Measurements from ENCODE around the gene MACROH2A2. TPM values are rescaled to one million over a fixed set of nuclear protein-coding genes. Genes with fewer than 3 reads are reported as not detected.

The MACROH2A2 gene
- total RNA-seq, 2 experiments from 2014 or later, result 3.6 to 4.2 TPM

- no peaks in the 10 kb centered on the region for H3K27me3 Mint-ChIP-seq
- no peak overlapping the region for H3K27ac Mint-ChIP-seq
- no peaks in the 10 kb centered on the region for H3K36me3 Mint-ChIP-seq (ENCODE audit: low read depth)
- H3K4me3 Mint-ChIP-seq, result no peak overlapping the region
- ChIA-PET CTCF (interaction anchor here (0.7 to 1.9 kb wide), 4 partner anchors 9 to 472 kb away, joined by 3 to 10 read pairs (median 7); no protein-coding TSS in a partner anchor), POLR2A (no interaction called here)
- H3K4me1 Mint-ChIP-seq, result peaks cover 2% of the 10 kb centered on the region
- intact Hi-C loops (cut with DNase I, micrococcal nuclease), result no loop called here
- DNase-seq, result peak; percentile 46
- ATAC-seq, result peak; percentile 23
- no peaks in the 10 kb centered on the region for H3K9me3 Mint-ChIP-seq (ENCODE audit: low read depth)
Observed at GRCh38 chr10:70106958-70107791, 54.5 kb downstream of the MACROH2A2 start.

GRCh38 chr10:70109064-70109729, 56.6 kb downstream of the MACROH2A2 start:
- intact Hi-C loops (cut with DNase I, micrococcal nuclease), result no loop called here
- DNase-seq, result no peak

GRCh38 chr10:70111496-70111895, 58.9 kb downstream of the MACROH2A2 start:
- Mint-ChIP-seq H3K4me3 (no peak overlapping the region), H3K9me3 (ENCODE audit: low read depth) (no peaks in the 10 kb centered on the region), H3K27ac (no peak overlapping the region), H3K36me3 (ENCODE audit: low read depth) (peaks cover 3% of the 10 kb centered on the region), H3K27me3 (no peaks in the 10 kb centered on the region), H3K4me1 (peaks cover 6% of the 10 kb centered on the region)
- intact Hi-C loops (cut with DNase I, micrococcal nuclease), result no loop called here
- ATAC-seq (no peak), DNase-seq (no peak)
- ChIA-PET POLR2A (no interaction called here), CTCF (no interaction called here)

More at GRCh38 chr10:70109064-70109729, 56.6 kb downstream of the MACROH2A2 start:
- Mint-ChIP-seq H3K36me3 (ENCODE audit: low read depth) (peaks cover 3% of the 10 kb centered on the region), H3K4me3 (no peak overlapping the region), H3K4me1 (peaks cover 2% of the 10 kb centered on the region), H3K9me3 (ENCODE audit: low read depth) (no peaks in the 10 kb centered on the region), H3K27ac (no peak overlapping the region), H3K27me3 (no peaks in the 10 kb centered on the region)
- ATAC-seq, result no peak
- ChIA-PET POLR2A (no interaction called here), CTCF (interaction anchor here (0.5 to 1.3 kb wide), 7 partner anchors 8 to 171 kb away, joined by 3 to 5 read pairs (median 3); no protein-coding TSS in a partner anchor)

GRCh38 chr10:70112071-70112470, 59.4 kb downstream of the MACROH2A2 start:
- no peaks in the 10 kb centered on the region for H3K9me3 Mint-ChIP-seq (ENCODE audit: low read depth)
- peak overlapping the region; percentile 24 for H3K27ac Mint-ChIP-seq
- ChIA-PET POLR2A (no interaction called here), CTCF (interaction anchor here (0.6 to 1.6 kb wide), 2 partner anchors 110 to 212 kb away, joined by 3 to 4 read pairs; no protein-coding TSS in a partner anchor)
- H3K36me3 Mint-ChIP-seq (ENCODE audit: low read depth), result peaks cover 3% of the 10 kb centered on the region
- intact Hi-C loops (cut with DNase I, micrococcal nuclease), result no loop called here
- ATAC-seq, result no peak
- H3K4me1 Mint-ChIP-seq, result peaks cover 6% of the 10 kb centered on the region
- DNase-seq, result no peak
- H3K27me3 Mint-ChIP-seq, result no peaks in the 10 kb centered on the region
- no peak overlapping the region for H3K4me3 Mint-ChIP-seq

- Mint-ChIP-seq H3K9me3 (ENCODE audit: low read depth) (no peaks in the 10 kb centered on the region), H3K4me1 (peaks cover 4% of the 10 kb centered on the region), H3K36me3 (ENCODE audit: low read depth) (peaks cover 3% of the 10 kb centered on the region), H3K27ac (no peak overlapping the region), H3K4me3 (no peak overlapping the region), H3K27me3 (no peaks in the 10 kb centered on the region)
- intact Hi-C loops (cut with DNase I, micrococcal nuclease), result no loop called here
- ATAC-seq (no peak), DNase-seq (no peak)
- ChIA-PET CTCF (interaction anchor here (1.2 to 3.4 kb wide), 10 partner anchors 11 to 326 kb away, joined by 4 to 37 read pairs (median 10); partner anchors contain the start of genes NODAL and TYSND1), POLR2A (no interaction called here)
Observed at GRCh38 chr10:70114902-70115301, 62.3 kb downstream of the MACROH2A2 start.

- intact Hi-C loops (cut with DNase I, micrococcal nuclease), result loop anchor here in 1 of 2 experiments (1.0 kb wide), 2 partner anchors 30 to 248 kb away; partner anchors contain the start of gene TYSND1
- CTCF ChIA-PET, result interaction anchor here (0.5 to 3.4 kb wide), 44 partner anchors 9 to 717 kb away, joined by 3 to 37 read pairs (median 4); partner anchors contain the start of genes MACROH2A2, NODAL and TYSND1
- DNase-seq (peak; percentile 71), ATAC-seq (peak; percentile 88)
- no peaks in the 10 kb centered on the region for H3K9me3 Mint-ChIP-seq (ENCODE audit: low read depth)
- H3K36me3 Mint-ChIP-seq (ENCODE audit: low read depth), result peaks cover 3% of the 10 kb centered on the region
- H3K4me3 Mint-ChIP-seq, result no peak overlapping the region
- peaks cover 4% of the 10 kb centered on the region for H3K4me1 Mint-ChIP-seq
- no peaks in the 10 kb centered on the region for H3K27me3 Mint-ChIP-seq
- POLR2A ChIA-PET, result no interaction called here
- no peak overlapping the region for H3K27ac Mint-ChIP-seq
Observed at GRCh38 chr10:70115948-70116682, 63.5 kb downstream of the MACROH2A2 start.

- Mint-ChIP-seq H3K36me3 (ENCODE audit: low read depth) (peaks cover 5% of the 10 kb centered on the region), H3K27me3 (no peaks in the 10 kb centered on the region), H3K4me1 (peaks cover 4% of the 10 kb centered on the region), H3K4me3 (no peak overlapping the region), H3K9me3 (ENCODE audit: low read depth) (no peaks in the 10 kb centered on the region), H3K27ac (no peak overlapping the region)
- ChIA-PET CTCF (interaction anchor here (0.6 to 3.4 kb wide), 10 partner anchors 9 to 247 kb away, joined by 3 to 26 read pairs (median 4); partner anchors contain the start of gene TYSND1), POLR2A (no interaction called here)
- no peak for ATAC-seq
- no peak for DNase-seq
- intact Hi-C loops (cut with DNase I, micrococcal nuclease), result no loop called here
Observed at GRCh38 chr10:70117646-70118045, 65.0 kb downstream of the MACROH2A2 start.

GRCh38 chr10:70118196-70118595, 65.5 kb downstream of the MACROH2A2 start:
- DNase-seq (no peak), ATAC-seq (no peak)
- ChIA-PET CTCF (interaction anchor here (0.6 to 2.0 kb wide), 13 partner anchors 9 to 246 kb away, joined by 3 to 7 read pairs (median 4); partner anchors contain the start of gene TYSND1), POLR2A (no interaction called here)
- intact Hi-C loops (cut with DNase I, micrococcal nuclease), result no loop called here
- H3K27me3 Mint-ChIP-seq, result no peaks in the 10 kb centered on the region
- H3K9me3 Mint-ChIP-seq (ENCODE audit: low read depth), result no peaks in the 10 kb centered on the region
- peaks cover 4% of the 10 kb centered on the region for H3K4me1 Mint-ChIP-seq
- H3K36me3 Mint-ChIP-seq (ENCODE audit: low read depth), result peaks cover 5% of the 10 kb centered on the region
- H3K4me3 Mint-ChIP-seq, result no peak overlapping the region
- H3K27ac Mint-ChIP-seq, result no peak overlapping the region

- H3K4me1 Mint-ChIP-seq, result peaks cover 4% of the 10 kb centered on the region
- H3K27ac Mint-ChIP-seq, result no peak overlapping the region
- no peak for ATAC-seq
- no peaks in the 10 kb centered on the region for H3K27me3 Mint-ChIP-seq
- peaks cover 3% of the 10 kb centered on the region for H3K36me3 Mint-ChIP-seq (ENCODE audit: low read depth)
- no peak for DNase-seq
- ChIA-PET CTCF (interaction anchor here (0.5 to 2.0 kb wide), 10 partner anchors 10 to 182 kb away, joined by 3 to 7 read pairs (median 3); partner anchors contain the start of gene TYSND1), POLR2A (no interaction called here)
- H3K9me3 Mint-ChIP-seq (ENCODE audit: low read depth), result no peaks in the 10 kb centered on the region
- H3K4me3 Mint-ChIP-seq, result no peak overlapping the region
- intact Hi-C loops (cut with DNase I, micrococcal nuclease), result no loop called here
Observed at GRCh38 chr10:70119197-70119596, 66.6 kb downstream of the MACROH2A2 start.

- Mint-ChIP-seq H3K9me3 (ENCODE audit: low read depth) (no peaks in the 10 kb centered on the region), H3K27ac (no peak overlapping the region), H3K27me3 (no peaks in the 10 kb centered on the region), H3K36me3 (ENCODE audit: low read depth) (peaks cover 3% of the 10 kb centered on the region), H3K4me3 (no peak overlapping the region), H3K4me1 (peaks cover 4% of the 10 kb centered on the region)
- DNase-seq, result no peak
- intact Hi-C loops (cut with DNase I, micrococcal nuclease), result no loop called here
- ChIA-PET POLR2A (no interaction called here), CTCF (interaction anchor here (1.0 to 1.2 kb wide), 2 partner anchors 27 to 102 kb away, joined by 3 to 7 read pairs; partner anchors contain the start of gene TYSND1)
- ATAC-seq, result no peak
Observed at GRCh38 chr10:70119623-70120022, 67.0 kb downstream of the MACROH2A2 start.

- no peaks in the 10 kb centered on the region for H3K27me3 Mint-ChIP-seq
- H3K27ac Mint-ChIP-seq, result no peak overlapping the region
- H3K4me1 Mint-ChIP-seq, result peaks cover 4% of the 10 kb centered on the region
- no peak overlapping the region for H3K4me3 Mint-ChIP-seq
- POLR2A ChIA-PET, result no interaction called here
- DNase-seq, result no peak
- ATAC-seq, result no peak
- intact Hi-C loops (cut with DNase I, micrococcal nuclease), result no loop called here
- no peaks in the 10 kb centered on the region for H3K9me3 Mint-ChIP-seq (ENCODE audit: low read depth)
- CTCF ChIA-PET, result no interaction called here
- H3K36me3 Mint-ChIP-seq (ENCODE audit: low read depth), result peaks cover 3% of the 10 kb centered on the region
Observed at GRCh38 chr10:70120417-70120816, 67.8 kb downstream of the MACROH2A2 start.

Data from activated CD4-positive, alpha-beta T cell treated with anti-CD3 and anti-CD28 coated beads for 36 hours (primary cell).